Adrenal gland (tissue), 5 donors: ENCODE data around the gene VWA3B.

Experiments
- POLR2A ChIP-seq, 2 donors: fragments of 450-650 bp; IDR thresholded peaks; one replicate each; pipeline ENCODE4 v1.6.1; 2017; ENCODE audit warnings: antibody characterized with exemption in 2 of 2, mild to moderate bottlenecking in 2 of 2, moderate library complexity in 1 of 2
- TF ChIP-seq, protein P1 (sequence below), 6 experiments: fragments of 450-650 bp in 4 of 6; fragments of 200-600 bp in 2 of 6; sonication (generic) in 1 of 6; IDR thresholded peaks; 1 replicate in 5 of 6; 2 replicates in 1 of 6; pipeline versions ENCODE4 v1.5.1 to v1.8.0; 2016 to 2021; ENCODE audit warnings: antibody characterized with exemption in 6 of 6, mild to moderate bottlenecking in 2 of 6, moderate library complexity in 1 of 6
- donor health status: DM: no; HTN: no; CAD: no.

- TF ChIP-seq, protein P1, sequence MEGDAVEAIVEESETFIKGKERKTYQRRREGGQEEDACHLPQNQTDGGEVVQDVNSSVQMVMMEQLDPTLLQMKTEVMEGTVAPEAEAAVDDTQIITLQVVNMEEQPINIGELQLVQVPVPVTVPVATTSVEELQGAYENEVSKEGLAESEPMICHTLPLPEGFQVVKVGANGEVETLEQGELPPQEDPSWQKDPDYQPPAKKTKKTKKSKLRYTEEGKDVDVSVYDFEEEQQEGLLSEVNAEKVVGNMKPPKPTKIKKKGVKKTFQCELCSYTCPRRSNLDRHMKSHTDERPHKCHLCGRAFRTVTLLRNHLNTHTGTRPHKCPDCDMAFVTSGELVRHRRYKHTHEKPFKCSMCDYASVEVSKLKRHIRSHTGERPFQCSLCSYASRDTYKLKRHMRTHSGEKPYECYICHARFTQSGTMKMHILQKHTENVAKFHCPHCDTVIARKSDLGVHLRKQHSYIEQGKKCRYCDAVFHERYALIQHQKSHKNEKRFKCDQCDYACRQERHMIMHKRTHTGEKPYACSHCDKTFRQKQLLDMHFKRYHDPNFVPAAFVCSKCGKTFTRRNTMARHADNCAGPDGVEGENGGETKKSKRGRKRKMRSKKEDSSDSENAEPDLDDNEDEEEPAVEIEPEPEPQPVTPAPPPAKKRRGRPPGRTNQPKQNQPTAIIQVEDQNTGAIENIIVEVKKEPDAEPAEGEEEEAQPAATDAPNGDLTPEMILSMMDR (IDR thresholded peaks at IDR 0.05): no peak
- TF ChIP-seq POLR2A (IDR thresholded peaks at IDR 0.05): no peak
These were observed 247.6 kb downstream of the VWA3B start for GRCh38 chr2:98334439-98335078.
